ENCODE measurements around the gene RBPMS2. TPM values are rescaled to one million over a fixed set of nuclear protein-coding genes. Genes with fewer than 3 reads are reported as not detected.
A peak's percentile ranks its signal among the peaks of the same experiment; 100 is the strongest.

Gene RBPMS2
- total RNA-seq, 1 experiment from 2014 or later, result 181 TPM

DNA sequence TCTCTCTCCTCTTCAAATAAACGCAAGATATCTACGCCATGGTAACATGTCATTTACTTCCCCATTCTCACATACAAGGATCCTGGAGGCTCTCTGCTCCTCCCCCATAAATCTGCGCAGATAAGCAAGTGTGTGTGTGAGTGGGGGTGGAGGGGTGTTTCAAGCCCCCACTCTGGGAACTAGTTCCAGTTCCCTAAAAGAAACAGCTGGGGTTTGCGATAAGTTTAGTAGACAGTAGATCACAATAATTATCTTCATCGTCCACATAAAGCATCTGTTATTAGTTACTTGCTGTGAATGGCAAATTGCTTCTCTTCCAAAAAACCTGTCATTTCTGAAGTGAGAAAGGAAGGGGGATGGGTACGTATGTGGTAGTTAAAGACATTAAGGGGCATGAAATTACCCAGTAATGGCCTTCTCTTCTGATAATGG, 79.8 kb downstream of the RBPMS2 start:
- Histone ChIP-seq H2AK5ac (ENCODE audit: insufficient read length, low read length) (no peak overlapping the region), H3K79me2 (ENCODE audit: insufficient read depth, low read length) (peaks cover 36% of the 10 kb centered on the region; the same call in 1 of the 2 replicates), H3K4ac (ENCODE audit: low read depth, low read length) (no peak overlapping the region), H3K14ac (ENCODE audit: insufficient read depth, low read length) (no peak overlapping the region), H2BK5ac (ENCODE audit: insufficient read length, low read length) (no peak overlapping the region), H3T11ph (ENCODE audit: low read length) (no peak overlapping the region), H3K4me1 (ENCODE audit: insufficient read depth, low read length) (peaks cover 17% of the 10 kb centered on the region; the same call in 1 of the 2 replicates), H2BK120ac (ENCODE audit: low read depth, low read length, poor library complexity, severe bottlenecking) (no peak overlapping the region), H2BK15ac (ENCODE audit: low read depth, low read length) (no peak overlapping the region), H4K8ac (replicated peaks; ENCODE audit: insufficient read length, low read depth, low read length) (no peak overlapping the region), H2AFZ (ENCODE audit: low read length) (no peak overlapping the region), H3K18ac (ENCODE audit: insufficient read length, low read depth, low read length) (no peak overlapping the region), H3K27me3 (ENCODE audit: insufficient read depth, low read length) (no peaks in the 10 kb centered on the region), H4K5ac (ENCODE audit: insufficient read length, low read depth, low read length) (no peak overlapping the region), H3K27ac (ENCODE audit: insufficient read length, low read depth, low read length) (no peak overlapping the region), H3K4me2 (ENCODE audit: insufficient read depth, insufficient read length, low read length) (no peak overlapping the region), H3K56ac (ENCODE audit: insufficient read length, low read depth, low read length) (no peak overlapping the region), H2BK20ac (ENCODE audit: low read depth, low read length, poor library complexity, severe bottlenecking) (no peak overlapping the region), H3K23ac (ENCODE audit: insufficient read length, low read depth, low read length) (no peak overlapping the region), H3K23me2 (ENCODE audit: insufficient read length, low read depth, low read length, poor library complexity, severe bottlenecking) (peaks cover 13% of the 10 kb centered on the region), H3K9ac (ENCODE audit: extremely low read depth, insufficient read length, low read length) (no peak overlapping the region), H4K91ac (ENCODE audit: insufficient read length, low read depth, low read length) (no peak overlapping the region), H3K79me1 (ENCODE audit: insufficient read depth, low read depth, low read length, poor library complexity, severe bottlenecking) (peaks cover 11% of the 10 kb centered on the region), H3K9me3 (ENCODE audit: control insufficient read depth, low read depth, low read length) (no peaks in the 10 kb centered on the region), H2BK12ac (ENCODE audit: insufficient read length, low read depth, low read length) (no peak overlapping the region), H4K20me1 (ENCODE audit: control insufficient read depth, insufficient read depth, insufficient read length) (no peaks in the 10 kb centered on the region)
- TF ChIP-seq, protein P1, sequence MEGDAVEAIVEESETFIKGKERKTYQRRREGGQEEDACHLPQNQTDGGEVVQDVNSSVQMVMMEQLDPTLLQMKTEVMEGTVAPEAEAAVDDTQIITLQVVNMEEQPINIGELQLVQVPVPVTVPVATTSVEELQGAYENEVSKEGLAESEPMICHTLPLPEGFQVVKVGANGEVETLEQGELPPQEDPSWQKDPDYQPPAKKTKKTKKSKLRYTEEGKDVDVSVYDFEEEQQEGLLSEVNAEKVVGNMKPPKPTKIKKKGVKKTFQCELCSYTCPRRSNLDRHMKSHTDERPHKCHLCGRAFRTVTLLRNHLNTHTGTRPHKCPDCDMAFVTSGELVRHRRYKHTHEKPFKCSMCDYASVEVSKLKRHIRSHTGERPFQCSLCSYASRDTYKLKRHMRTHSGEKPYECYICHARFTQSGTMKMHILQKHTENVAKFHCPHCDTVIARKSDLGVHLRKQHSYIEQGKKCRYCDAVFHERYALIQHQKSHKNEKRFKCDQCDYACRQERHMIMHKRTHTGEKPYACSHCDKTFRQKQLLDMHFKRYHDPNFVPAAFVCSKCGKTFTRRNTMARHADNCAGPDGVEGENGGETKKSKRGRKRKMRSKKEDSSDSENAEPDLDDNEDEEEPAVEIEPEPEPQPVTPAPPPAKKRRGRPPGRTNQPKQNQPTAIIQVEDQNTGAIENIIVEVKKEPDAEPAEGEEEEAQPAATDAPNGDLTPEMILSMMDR (conservative IDR thresholded peaks at IDR 0.05), result no peak
- no peak overlapping the region for H3K4me3 Mint-ChIP-seq
- no CpG with 5 or more reads among the region's 6 CpGs for WGBS (ENCODE audit: extremely low coverage, insufficient read length, low lambda C conversion rate)
- H3K36me3 Mint-ChIP-seq (ENCODE audit: insufficient read depth in 1 of 3, low read depth in 3 of 3), result peaks cover 54 to 90% (median 64%) of the 10 kb centered on the region in 3 experiments; a peak in 6 of 7 replicates
- no peak for DNase-seq
- H3K4me1 Mint-ChIP-seq, result peaks cover 63 to 72% of the 10 kb centered on the region in 2 experiments
- peaks cover 2% of the 10 kb centered on the region; the same call in 1 of the 2 replicates for H3K27me3 Mint-ChIP-seq (ENCODE audit: low read depth)
- H3K9me3 Mint-ChIP-seq, result no peaks in the 10 kb centered on the region; a peak in 1 of 5 replicates
- peak overlapping the region in 2 of 3 experiments; percentile 63 to 71; a peak in 4 of 7 replicates for H3K27ac Mint-ChIP-seq
